ENCODE results near the gene CNPY1. TPM values are rescaled to one million over a fixed set of nuclear protein-coding genes. Genes with fewer than 3 reads are reported as not detected.

The CNPY1 gene
- total RNA-seq, 1 donor from 2014 or later, result not detected

DNA sequence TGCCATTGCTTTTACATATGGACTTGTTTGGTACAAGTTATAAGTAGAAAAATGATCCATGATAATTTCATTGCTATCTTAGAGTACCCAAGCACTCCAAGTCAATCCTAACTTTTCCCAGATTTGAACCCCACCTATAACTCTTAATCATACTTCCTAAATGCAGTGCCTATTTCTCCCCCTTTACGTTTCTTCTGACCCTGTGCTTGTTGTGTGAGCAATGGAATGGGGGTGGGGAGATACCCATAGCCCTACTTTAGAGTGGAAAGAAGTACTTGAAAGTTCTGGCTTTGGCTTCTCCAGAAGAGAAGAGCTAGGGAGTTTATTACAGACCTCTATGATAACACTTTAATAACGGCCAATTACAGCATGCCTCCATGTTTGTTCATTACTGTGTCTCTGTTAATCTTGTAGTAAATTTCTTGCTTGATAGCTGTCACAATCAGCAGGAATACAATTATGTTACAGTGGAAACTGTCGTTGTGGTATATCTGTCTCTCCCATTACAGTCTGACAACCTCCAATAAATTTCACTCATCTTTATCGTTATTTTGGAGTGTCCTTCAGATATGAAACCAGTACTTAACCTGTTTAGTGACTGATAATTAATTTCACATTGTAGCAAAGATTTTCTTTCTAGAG, 34.0 kb downstream of the CNPY1 start:
- no peaks in the 10 kb centered on the region for H3K9me3 Mint-ChIP-seq (ENCODE audit: unreplicated experiment)
- H3K36me3 Mint-ChIP-seq (ENCODE audit: low read depth, unreplicated experiment), result no peaks in the 10 kb centered on the region
- TF ChIP-seq, protein P1, sequence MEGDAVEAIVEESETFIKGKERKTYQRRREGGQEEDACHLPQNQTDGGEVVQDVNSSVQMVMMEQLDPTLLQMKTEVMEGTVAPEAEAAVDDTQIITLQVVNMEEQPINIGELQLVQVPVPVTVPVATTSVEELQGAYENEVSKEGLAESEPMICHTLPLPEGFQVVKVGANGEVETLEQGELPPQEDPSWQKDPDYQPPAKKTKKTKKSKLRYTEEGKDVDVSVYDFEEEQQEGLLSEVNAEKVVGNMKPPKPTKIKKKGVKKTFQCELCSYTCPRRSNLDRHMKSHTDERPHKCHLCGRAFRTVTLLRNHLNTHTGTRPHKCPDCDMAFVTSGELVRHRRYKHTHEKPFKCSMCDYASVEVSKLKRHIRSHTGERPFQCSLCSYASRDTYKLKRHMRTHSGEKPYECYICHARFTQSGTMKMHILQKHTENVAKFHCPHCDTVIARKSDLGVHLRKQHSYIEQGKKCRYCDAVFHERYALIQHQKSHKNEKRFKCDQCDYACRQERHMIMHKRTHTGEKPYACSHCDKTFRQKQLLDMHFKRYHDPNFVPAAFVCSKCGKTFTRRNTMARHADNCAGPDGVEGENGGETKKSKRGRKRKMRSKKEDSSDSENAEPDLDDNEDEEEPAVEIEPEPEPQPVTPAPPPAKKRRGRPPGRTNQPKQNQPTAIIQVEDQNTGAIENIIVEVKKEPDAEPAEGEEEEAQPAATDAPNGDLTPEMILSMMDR (IDR thresholded peaks at IDR 0.05; ENCODE audit: unreplicated experiment), result no peak
- H3K4me3 Mint-ChIP-seq (ENCODE audit: unreplicated experiment), result no peak overlapping the region
- H3K4me1 Mint-ChIP-seq (ENCODE audit: unreplicated experiment), result peaks cover 34% of the 10 kb centered on the region
- no peak overlapping the region for H3K27ac Mint-ChIP-seq (ENCODE audit: unreplicated experiment)
- DNase-seq (ENCODE audit: low spot score), result no peak
- H3K27me3 Mint-ChIP-seq (ENCODE audit: unreplicated experiment), result peaks cover 30% of the 10 kb centered on the region

DNA sequence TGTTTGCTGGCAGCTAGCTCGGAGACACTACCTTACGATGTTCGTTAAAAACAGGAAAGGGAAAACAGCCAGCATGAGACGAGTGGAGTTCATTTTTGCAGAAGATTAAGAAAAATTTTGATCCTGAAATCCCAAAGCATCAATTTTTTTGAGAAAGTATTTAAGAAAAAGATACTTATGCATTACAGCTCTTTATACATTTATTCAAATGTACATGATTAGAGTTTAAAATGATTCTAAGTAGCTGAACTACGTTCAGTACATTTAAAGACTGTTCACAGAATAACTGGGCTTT, 34.7 kb downstream of the CNPY1 start:
- DNase-seq (ENCODE audit: low spot score), result no peak
- Mint-ChIP-seq H3K9me3 (ENCODE audit: unreplicated experiment) (no peaks in the 10 kb centered on the region), H3K27ac (ENCODE audit: unreplicated experiment) (no peak overlapping the region), H3K4me1 (ENCODE audit: unreplicated experiment) (peaks cover 40% of the 10 kb centered on the region), H3K36me3 (ENCODE audit: low read depth, unreplicated experiment) (no peaks in the 10 kb centered on the region), H3K27me3 (ENCODE audit: unreplicated experiment) (peaks cover 28% of the 10 kb centered on the region), H3K4me3 (ENCODE audit: unreplicated experiment) (no peak overlapping the region)
- TF ChIP-seq, protein P1 (IDR thresholded peaks at IDR 0.05; ENCODE audit: unreplicated experiment), result no peak

DNA sequence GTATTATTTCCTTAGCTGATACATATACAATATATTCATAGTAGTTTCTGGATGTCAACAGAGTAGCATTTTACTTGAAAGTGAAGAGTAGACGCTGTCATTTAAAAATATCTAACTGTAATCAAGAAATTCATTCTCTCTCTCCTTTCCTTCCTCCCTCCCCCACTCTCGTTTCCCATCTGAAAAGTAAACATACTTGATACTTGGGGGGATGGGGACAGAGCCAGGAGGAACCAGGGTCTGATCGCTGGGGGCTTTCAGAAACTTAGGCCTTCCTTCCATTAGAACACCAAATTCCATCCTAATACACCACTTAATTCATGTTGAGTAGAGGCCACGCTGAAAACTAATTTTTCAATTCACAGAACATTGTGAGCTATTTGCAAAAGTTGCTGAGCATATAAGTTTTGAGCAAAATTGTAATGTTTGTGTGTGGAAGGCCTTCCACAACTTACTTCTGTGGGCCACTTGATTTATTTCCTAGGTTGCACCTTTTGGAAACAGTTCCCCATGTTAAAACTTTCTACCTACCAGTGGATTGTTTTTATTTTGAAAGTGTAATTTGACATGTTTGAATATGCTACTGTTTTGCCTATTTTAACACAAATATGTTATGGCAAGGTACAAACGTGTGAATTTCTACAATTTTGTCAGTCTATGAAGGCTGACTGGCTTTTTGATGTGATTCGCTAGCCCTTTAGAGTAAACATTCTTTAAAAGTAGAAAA, 35.2 kb downstream of the CNPY1 start:
- Mint-ChIP-seq H3K36me3 (ENCODE audit: low read depth, unreplicated experiment) (no peaks in the 10 kb centered on the region), H3K4me1 (ENCODE audit: unreplicated experiment) (peaks cover 41% of the 10 kb centered on the region), H3K27ac (ENCODE audit: unreplicated experiment) (no peak overlapping the region), H3K9me3 (ENCODE audit: unreplicated experiment) (no peaks in the 10 kb centered on the region), H3K27me3 (ENCODE audit: unreplicated experiment) (peaks cover 26% of the 10 kb centered on the region), H3K4me3 (ENCODE audit: unreplicated experiment) (peak overlapping the region; percentile 76)
- TF ChIP-seq, protein P1 (IDR thresholded peaks at IDR 0.05; ENCODE audit: unreplicated experiment), result no peak
- DNase-seq (ENCODE audit: low spot score), result no peak

- DNase-seq (ENCODE audit: low spot score), result no peak
- H3K27me3 Mint-ChIP-seq (ENCODE audit: unreplicated experiment), result peaks cover 20% of the 10 kb centered on the region
- TF ChIP-seq, protein P1 (IDR thresholded peaks at IDR 0.05; ENCODE audit: unreplicated experiment), result peak; percentile 16
- H3K9me3 Mint-ChIP-seq (ENCODE audit: unreplicated experiment), result no peaks in the 10 kb centered on the region
- peaks cover 45% of the 10 kb centered on the region for H3K4me1 Mint-ChIP-seq (ENCODE audit: unreplicated experiment)
- no peak overlapping the region for H3K27ac Mint-ChIP-seq (ENCODE audit: unreplicated experiment)
- H3K4me3 Mint-ChIP-seq (ENCODE audit: unreplicated experiment), result peak overlapping the region; percentile 94
- H3K36me3 Mint-ChIP-seq (ENCODE audit: low read depth, unreplicated experiment), result no peaks in the 10 kb centered on the region
Observed at GRCh38 chr7:155509725-155510551, 36.4 kb downstream of the CNPY1 start.
